HepG2 (cell line): ENCODE measurements around the gene DUS1L. TPM values are rescaled to one million over a fixed set of nuclear protein-coding genes. Genes with fewer than 3 reads are reported as not detected.

ENCODE experiments used
- ERF ChIP-seq: IDR thresholded peaks from 2 replicates; pipeline ENCODE4 v1.6.1; 2018; ENCODE audit warnings: missing biosample characterization, missing genetic modification reagents
- KLF15 ChIP-seq: sonication (generic); formaldehyde crosslinking; IDR thresholded peaks from 2 replicates; pipeline ENCODE4 v1.8.1; 2023; ENCODE audit warnings: borderline replicate concordance, mild to moderate bottlenecking, inconsistent platforms, missing genetic modification reagents, mixed read lengths
- MIER2 ChIP-seq: IDR thresholded peaks from 2 replicates; pipeline ENCODE4 v1.6.1; 2016; ENCODE audit warnings: missing biosample characterization, missing genetic modification reagents
- NR3C1 ChIP-seq: sonication (generic); formaldehyde crosslinking; IDR thresholded peaks from 2 replicates; pipeline ENCODE4 v1.4.0; 2020; ENCODE audit warnings: missing genetic modification reagents
- PAX8 ChIP-seq: sonication (generic); formaldehyde crosslinking; IDR thresholded peaks from 2 replicates; pipeline ENCODE4 v1.8.0; 2022; ENCODE audit warnings: mild to moderate bottlenecking, missing genetic modification reagents, borderline replicate concordance
- SIN3A ChIP-seq: IDR thresholded peaks from 2 replicates; pipeline ENCODE4 v1.6.1; 2011; ENCODE audit warnings: low read depth, mild to moderate bottlenecking, control low read depth, low read length, borderline replicate concordance
- SOX5 ChIP-seq: IDR thresholded peaks from 2 replicates; pipeline ENCODE4 v1.6.1; 2016; ENCODE audit warnings: borderline replicate concordance
- ZFP36L2 ChIP-seq: sonication (generic); formaldehyde crosslinking; IDR thresholded peaks from 2 replicates; pipeline ENCODE4 v1.4.0; 2020; ENCODE audit warnings: missing genetic modification reagents
- ZNF549 ChIP-seq: sonication (generic); formaldehyde crosslinking; IDR thresholded peaks from 2 replicates; pipeline ENCODE4 v1.5.0; 2020; ENCODE audit warnings: missing genetic modification reagents
- ZNF75D ChIP-seq: sonication (generic); formaldehyde crosslinking; IDR thresholded peaks from 2 replicates; pipeline ENCODE4 v1.8.1; 2023; ENCODE audit warnings: missing genetic modification reagents, mild to moderate bottlenecking, borderline replicate concordance
- polyA plus RNA-seq, 8 experiments: library from polyadenylated mRNA; depleted of rRNA in 3 of 8; stranded (reverse) in 7 of 8; unstranded in 1 of 8; fragments of >200 nt; fragmentation: Illumina TruSeq in 4 of 8; extraction: Trizol in 4 of 8; gene quantifications; 2 replicates each; pipeline versions ENCODE4 v1.2.1 to v1.2.3, GENCODE V29; 2011 to 2016; ENCODE audit warnings: low read depth in 4 of 8, missing spikeins in 1 of 8, mixed read lengths in 1 of 8; ENCODE audit not compliant: insufficient read depth in 1 of 8
- total RNA-seq, 5 experiments: library from RNA; depleted of rRNA; stranded (reverse); fragments of >200 nt; fragmentation: Illumina TruSeq; extraction: Trizol; gene quantifications; 2 replicates each; pipeline ENCODE4 v1.2.3, GENCODE V29; 2016; ENCODE audit warnings: low read depth in 1 of 5
- TF ChIP-seq, protein P1 (sequence below): sonication (generic); formaldehyde crosslinking; IDR thresholded peaks from 2 replicates; pipeline ENCODE4 v1.5.0; 2020; ENCODE audit warnings: mild to moderate bottlenecking, missing genetic modification reagents, borderline replicate concordance
- TF ChIP-seq, protein P2 (sequence below): sonication (generic); formaldehyde crosslinking; IDR thresholded peaks from 2 replicates; pipeline ENCODE4 v1.5.1; 2020; ENCODE audit warnings: mild to moderate bottlenecking, missing genetic modification reagents
- TF ChIP-seq, protein P3 (sequence below): sonication (generic); formaldehyde crosslinking; IDR thresholded peaks from 2 replicates; pipeline ENCODE4 v1.4.0; 2020; ENCODE audit warnings: missing genetic modification reagents

Gene DUS1L
- total and polyA plus RNA-seq, 2 of the 13 experiments (the other 11 are each of a cell fraction or from before 2014, with no cell fraction given), result 81.0 to 109 TPM

DNA sequence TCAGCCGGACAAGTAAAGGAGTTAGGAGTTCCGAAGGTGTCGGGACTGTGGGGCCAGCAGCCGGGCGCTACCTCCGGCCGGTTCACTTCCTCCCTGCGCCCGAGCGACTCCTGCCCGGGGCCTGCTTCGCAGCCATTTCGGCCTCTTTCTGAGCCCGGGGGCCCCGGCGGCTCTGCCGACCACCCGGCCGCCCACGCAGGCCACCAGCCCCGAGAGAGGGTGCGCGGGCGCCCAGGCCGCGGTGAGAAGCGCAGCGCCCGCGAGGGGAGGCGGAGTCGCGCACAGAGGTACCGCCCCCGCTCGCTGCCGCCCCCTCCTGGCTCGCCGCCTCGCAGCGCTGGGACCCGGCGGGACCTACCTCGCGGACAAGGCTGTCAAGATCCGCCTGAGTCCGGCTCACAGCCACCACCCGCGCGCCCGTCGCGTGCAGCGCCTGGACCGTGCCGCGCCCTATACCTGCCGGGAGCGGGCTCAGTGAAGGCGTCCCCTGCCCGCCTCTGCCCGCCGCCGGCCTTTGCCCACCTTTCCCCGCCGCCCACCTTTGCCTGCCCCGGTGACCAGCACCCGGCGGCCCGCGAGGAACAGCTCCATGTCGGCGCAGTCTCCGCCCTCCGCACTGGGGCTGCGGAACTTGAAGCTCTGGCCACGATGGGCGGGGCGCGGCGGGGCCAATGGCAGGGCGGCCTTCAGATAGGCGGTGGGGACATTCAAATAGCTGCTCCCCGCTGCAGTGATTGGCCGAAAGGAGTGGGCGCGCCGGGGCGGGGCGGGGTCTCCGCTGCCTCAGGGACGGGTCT lies 28.3 kb downstream of the DUS1L start, which contains the start of gene DCXR (continued):
- TF ChIP-seq, protein P1, sequence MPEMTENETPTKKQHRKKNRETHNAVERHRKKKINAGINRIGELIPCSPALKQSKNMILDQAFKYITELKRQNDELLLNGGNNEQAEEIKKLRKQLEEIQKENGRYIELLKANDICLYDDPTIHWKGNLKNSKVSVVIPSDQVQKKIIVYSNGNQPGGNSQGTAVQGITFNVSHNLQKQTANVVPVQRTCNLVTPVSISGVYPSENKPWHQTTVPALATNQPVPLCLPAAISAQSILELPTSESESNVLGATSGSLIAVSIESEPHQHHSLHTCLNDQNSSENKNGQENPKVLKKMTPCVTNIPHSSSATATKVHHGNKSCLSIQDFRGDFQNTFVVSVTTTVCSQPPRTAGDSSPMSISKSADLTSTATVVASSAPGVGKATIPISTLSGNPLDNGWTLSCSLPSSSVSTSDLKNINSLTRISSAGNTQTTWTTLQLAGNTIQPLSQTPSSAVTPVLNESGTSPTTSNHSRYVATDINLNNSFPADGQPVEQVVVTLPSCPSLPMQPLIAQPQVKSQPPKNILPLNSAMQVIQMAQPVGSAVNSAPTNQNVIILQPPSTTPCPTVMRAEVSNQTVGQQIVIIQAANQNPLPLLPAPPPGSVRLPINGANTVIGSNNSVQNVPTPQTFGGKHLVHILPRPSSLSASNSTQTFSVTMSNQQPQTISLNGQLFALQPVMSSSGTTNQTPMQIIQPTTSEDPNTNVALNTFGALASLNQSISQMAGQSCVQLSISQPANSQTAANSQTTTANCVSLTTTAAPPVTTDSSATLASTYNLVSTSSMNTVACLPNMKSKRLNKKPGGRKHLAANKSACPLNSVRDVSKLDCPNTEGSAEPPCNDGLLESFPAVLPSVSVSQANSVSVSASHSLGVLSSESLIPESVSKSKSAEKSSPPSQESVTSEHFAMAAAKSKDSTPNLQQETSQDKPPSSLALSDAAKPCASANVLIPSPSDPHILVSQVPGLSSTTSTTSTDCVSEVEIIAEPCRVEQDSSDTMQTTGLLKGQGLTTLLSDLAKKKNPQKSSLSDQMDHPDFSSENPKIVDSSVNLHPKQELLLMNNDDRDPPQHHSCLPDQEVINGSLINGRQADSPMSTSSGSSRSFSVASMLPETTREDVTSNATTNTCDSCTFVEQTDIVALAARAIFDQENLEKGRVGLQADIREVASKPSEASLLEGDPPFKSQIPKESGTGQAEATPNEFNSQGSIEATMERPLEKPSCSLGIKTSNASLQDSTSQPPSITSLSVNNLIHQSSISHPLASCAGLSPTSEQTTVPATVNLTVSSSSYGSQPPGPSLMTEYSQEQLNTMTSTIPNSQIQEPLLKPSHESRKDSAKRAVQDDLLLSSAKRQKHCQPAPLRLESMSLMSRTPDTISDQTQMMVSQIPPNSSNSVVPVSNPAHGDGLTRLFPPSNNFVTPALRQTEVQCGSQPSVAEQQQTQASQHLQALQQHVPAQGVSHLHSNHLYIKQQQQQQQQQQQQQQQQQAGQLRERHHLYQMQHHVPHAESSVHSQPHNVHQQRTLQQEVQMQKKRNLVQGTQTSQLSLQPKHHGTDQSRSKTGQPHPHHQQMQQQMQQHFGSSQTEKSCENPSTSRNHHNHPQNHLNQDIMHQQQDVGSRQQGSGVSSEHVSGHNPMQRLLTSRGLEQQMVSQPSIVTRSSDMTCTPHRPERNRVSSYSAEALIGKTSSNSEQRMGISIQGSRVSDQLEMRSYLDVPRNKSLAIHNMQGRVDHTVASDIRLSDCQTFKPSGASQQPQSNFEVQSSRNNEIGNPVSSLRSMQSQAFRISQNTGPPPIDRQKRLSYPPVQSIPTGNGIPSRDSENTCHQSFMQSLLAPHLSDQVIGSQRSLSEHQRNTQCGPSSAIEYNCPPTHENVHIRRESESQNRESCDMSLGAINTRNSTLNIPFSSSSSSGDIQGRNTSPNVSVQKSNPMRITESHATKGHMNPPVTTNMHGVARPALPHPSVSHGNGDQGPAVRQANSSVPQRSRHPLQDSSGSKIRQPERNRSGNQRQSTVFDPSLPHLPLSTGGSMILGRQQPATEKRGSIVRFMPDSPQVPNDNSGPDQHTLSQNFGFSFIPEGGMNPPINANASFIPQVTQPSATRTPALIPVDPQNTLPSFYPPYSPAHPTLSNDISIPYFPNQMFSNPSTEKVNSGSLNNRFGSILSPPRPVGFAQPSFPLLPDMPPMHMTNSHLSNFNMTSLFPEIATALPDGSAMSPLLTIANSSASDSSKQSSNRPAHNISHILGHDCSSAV (CRISPR knock-in tag), result no peak
- TF ChIP-seq, protein P2, sequence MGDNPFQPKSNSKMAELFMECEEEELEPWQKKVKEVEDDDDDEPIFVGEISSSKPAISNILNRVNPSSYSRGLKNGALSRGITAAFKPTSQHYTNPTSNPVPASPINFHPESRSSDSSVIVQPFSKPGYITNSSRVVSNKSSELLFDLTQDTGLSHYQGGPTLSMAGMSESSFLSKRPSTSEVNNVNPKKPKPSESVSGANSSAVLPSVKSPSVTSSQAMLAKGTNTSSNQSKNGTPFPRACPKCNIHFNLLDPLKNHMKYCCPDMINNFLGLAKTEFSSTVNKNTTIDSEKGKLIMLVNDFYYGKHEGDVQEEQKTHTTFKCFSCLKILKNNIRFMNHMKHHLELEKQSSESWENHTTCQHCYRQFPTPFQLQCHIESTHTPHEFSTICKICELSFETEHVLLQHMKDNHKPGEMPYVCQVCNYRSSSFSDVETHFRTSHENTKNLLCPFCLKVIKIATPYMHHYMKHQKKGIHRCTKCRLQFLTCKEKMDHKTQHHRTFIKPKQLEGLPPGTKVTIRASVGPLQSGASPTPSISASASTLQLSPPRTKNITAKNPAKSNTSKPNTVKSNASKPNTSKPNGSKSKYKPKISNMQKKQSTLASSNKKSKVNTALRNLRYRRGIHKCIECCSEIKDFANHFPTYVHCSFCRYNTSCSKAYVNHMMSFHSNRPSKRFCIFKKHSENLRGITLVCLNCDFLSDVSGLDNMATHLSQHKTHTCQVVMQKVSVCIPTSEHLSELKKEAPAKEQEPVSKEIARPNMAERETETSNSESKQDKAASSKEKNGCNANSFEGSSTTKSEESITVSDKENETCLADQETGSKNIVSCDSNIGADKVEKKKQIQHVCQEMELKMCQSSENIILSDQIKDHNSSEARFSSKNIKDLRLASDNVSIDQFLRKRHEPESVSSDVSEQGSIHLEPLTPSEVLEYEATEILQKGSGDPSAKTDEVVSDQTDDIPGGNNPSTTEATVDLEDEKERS (CRISPR knock-in tag), result peak; percentile 66; the same call in 1 of the 2 replicates
- peak; percentile 96 for TF ChIP-seq ERF (CRISPR knock-in tag)
- TF ChIP-seq PAX8 (CRISPR knock-in tag), result 0 out of 2 replicates have a peak, but pooled peaks have one; percentile 37
- peak; percentile 90; the same call in 1 of the 2 replicates for TF ChIP-seq KLF15 (CRISPR knock-in tag)
- TF ChIP-seq, protein P3, sequence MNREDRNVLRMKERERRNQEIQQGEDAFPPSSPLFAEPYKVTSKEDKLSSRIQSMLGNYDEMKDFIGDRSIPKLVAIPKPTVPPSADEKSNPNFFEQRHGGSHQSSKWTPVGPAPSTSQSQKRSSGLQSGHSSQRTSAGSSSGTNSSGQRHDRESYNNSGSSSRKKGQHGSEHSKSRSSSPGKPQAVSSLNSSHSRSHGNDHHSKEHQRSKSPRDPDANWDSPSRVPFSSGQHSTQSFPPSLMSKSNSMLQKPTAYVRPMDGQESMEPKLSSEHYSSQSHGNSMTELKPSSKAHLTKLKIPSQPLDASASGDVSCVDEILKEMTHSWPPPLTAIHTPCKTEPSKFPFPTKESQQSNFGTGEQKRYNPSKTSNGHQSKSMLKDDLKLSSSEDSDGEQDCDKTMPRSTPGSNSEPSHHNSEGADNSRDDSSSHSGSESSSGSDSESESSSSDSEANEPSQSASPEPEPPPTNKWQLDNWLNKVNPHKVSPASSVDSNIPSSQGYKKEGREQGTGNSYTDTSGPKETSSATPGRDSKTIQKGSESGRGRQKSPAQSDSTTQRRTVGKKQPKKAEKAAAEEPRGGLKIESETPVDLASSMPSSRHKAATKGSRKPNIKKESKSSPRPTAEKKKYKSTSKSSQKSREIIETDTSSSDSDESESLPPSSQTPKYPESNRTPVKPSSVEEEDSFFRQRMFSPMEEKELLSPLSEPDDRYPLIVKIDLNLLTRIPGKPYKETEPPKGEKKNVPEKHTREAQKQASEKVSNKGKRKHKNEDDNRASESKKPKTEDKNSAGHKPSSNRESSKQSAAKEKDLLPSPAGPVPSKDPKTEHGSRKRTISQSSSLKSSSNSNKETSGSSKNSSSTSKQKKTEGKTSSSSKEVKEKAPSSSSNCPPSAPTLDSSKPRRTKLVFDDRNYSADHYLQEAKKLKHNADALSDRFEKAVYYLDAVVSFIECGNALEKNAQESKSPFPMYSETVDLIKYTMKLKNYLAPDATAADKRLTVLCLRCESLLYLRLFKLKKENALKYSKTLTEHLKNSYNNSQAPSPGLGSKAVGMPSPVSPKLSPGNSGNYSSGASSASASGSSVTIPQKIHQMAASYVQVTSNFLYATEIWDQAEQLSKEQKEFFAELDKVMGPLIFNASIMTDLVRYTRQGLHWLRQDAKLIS (CRISPR knock-in tag), result peak; percentile 70; the same call in 1 of the 2 replicates
- no peak for TF ChIP-seq ZNF549
- TF ChIP-seq MIER2 (CRISPR knock-in tag), result peak; percentile 14
- TF ChIP-seq NR3C1 (CRISPR knock-in tag), result no peak
- no peak for TF ChIP-seq ZNF75D (CRISPR knock-in tag)
- peak; percentile 63 for TF ChIP-seq SOX5 (CRISPR knock-in tag)
- no peak; the same call in none of the 2 replicates for TF ChIP-seq ZFP36L2 (CRISPR knock-in tag)
- TF ChIP-seq SIN3A, result peak; percentile 85; the same call in 1 of the 2 replicates
